ENCODE results near the gene PANX1.

PANX1 gene

GRCh38 chr11:94127638-94128037 is 1.0 kb upstream of the PANX1 start:
- peak overlapping the region; percentile 94 for H3K4me3 ChIP-seq (ENCODE audit: control insufficient read depth, low read depth, low read length)
- TF ChIP-seq CTCF (IDR thresholded peaks at IDR 0.05; ENCODE audit: control insufficient read depth, insufficient read depth, low read depth, low read length, missing control alignments), result no peak
- no peak for DNase-seq (ENCODE audit: low read depth)

GRCh38 chr11:94128291-94128745 is 323 bp upstream of the PANX1 start:
- no peak for TF ChIP-seq CTCF (IDR thresholded peaks at IDR 0.05; ENCODE audit: control insufficient read depth, insufficient read depth, low read depth, low read length, missing control alignments)
- H3K4me3 ChIP-seq (ENCODE audit: control insufficient read depth, low read depth, low read length), result peak overlapping the region; percentile 94
- no peak for DNase-seq (ENCODE audit: low read depth)

- H3K4me3 ChIP-seq (ENCODE audit: control insufficient read depth, low read depth, low read length), result peak overlapping the region; percentile 94
- TF ChIP-seq CTCF (IDR thresholded peaks at IDR 0.05; ENCODE audit: control insufficient read depth, insufficient read depth, low read depth, low read length, missing control alignments), result no peak
- no peak for DNase-seq (ENCODE audit: low read depth)
Observed at GRCh38 chr11:94129512-94130297, 1.1 kb downstream of the PANX1 start.

- DNase-seq (ENCODE audit: low read depth), result peak; percentile 93
- peak overlapping the region; percentile 94 for H3K4me3 ChIP-seq (ENCODE audit: control insufficient read depth, low read depth, low read length)
- no peak for TF ChIP-seq CTCF (IDR thresholded peaks at IDR 0.05; ENCODE audit: control insufficient read depth, insufficient read depth, low read depth, low read length, missing control alignments)
Observed at GRCh38 chr11:94130298-94131046, 1.8 kb downstream of the PANX1 start.

GRCh38 chr11:94131047-94131717 is 2.5 kb downstream of the PANX1 start:
- TF ChIP-seq CTCF (IDR thresholded peaks at IDR 0.05; ENCODE audit: control insufficient read depth, insufficient read depth, low read depth, low read length, missing control alignments), result no peak
- peak overlapping the region; percentile 32 for H3K4me3 ChIP-seq (ENCODE audit: control insufficient read depth, low read depth, low read length)
- no peak for DNase-seq (ENCODE audit: low read depth)

- H3K4me3 ChIP-seq (ENCODE audit: control insufficient read depth, low read depth, low read length), result no peak overlapping the region
- no peak for DNase-seq (ENCODE audit: low read depth)
- no peak for TF ChIP-seq CTCF (IDR thresholded peaks at IDR 0.05; ENCODE audit: control insufficient read depth, insufficient read depth, low read depth, low read length, missing control alignments)
Observed at GRCh38 chr11:94131718-94132115, 3.1 kb downstream of the PANX1 start.
